ENCODE results near the gene SMOC2. TPM values are rescaled to one million over a fixed set of nuclear protein-coding genes. Genes with fewer than 3 reads are reported as not detected.
A peak's percentile ranks its signal among the peaks of the same experiment; 100 is the strongest.

The SMOC2 gene
- total RNA-seq, 1 donor = 0.36 TPM

GRCh38 chr6:168412456-168412855, 28.5 kb upstream of the SMOC2 start:
- Histone ChIP-seq H2AFZ (ENCODE audit: low read length) (no peak overlapping the region), H3K36me3 (ENCODE audit: insufficient read depth, low read length) (no peaks in the 10 kb centered on the region), H3K27me3 (ENCODE audit: insufficient read depth, low read length) (no peaks in the 10 kb centered on the region), H3K79me2 (ENCODE audit: insufficient read depth, low read length) (no peaks in the 10 kb centered on the region), H3K4me1 (ENCODE audit: insufficient read depth, low read length) (no peaks in the 10 kb centered on the region), H3K4me3 (ENCODE audit: insufficient read depth, low read length) (no peak overlapping the region), H3K4me2 (ENCODE audit: insufficient read depth, low read length) (no peak overlapping the region), H3K27ac (ENCODE audit: low read depth, low read length) (no peak overlapping the region), H4K20me1 (ENCODE audit: insufficient read depth, low read length) (no peaks in the 10 kb centered on the region), H3K9me3 (ENCODE audit: low read depth, low read length) (no peaks in the 10 kb centered on the region)
- no peak for TF ChIP-seq CTCF (IDR thresholded peaks at IDR 0.05; ENCODE audit: extremely low read depth, low read depth, low read length)
- peak; percentile 52 for DNase-seq (ENCODE audit: insufficient read length, low spot score, missing footprints)

GRCh38 chr6:168413018-168413720, 27.8 kb upstream of the SMOC2 start:
- Histone ChIP-seq H3K79me2 (ENCODE audit: insufficient read depth, low read length) (no peaks in the 10 kb centered on the region), H3K27ac (ENCODE audit: low read depth, low read length) (no peak overlapping the region), H3K27me3 (ENCODE audit: insufficient read depth, low read length) (no peaks in the 10 kb centered on the region), H4K20me1 (ENCODE audit: insufficient read depth, low read length) (no peaks in the 10 kb centered on the region), H3K4me3 (ENCODE audit: insufficient read depth, low read length) (no peak overlapping the region), H2AFZ (ENCODE audit: low read length) (no peak overlapping the region), H3K36me3 (ENCODE audit: insufficient read depth, low read length) (no peaks in the 10 kb centered on the region), H3K4me2 (ENCODE audit: insufficient read depth, low read length) (no peak overlapping the region), H3K4me1 (ENCODE audit: insufficient read depth, low read length) (no peaks in the 10 kb centered on the region), H3K9me3 (ENCODE audit: low read depth, low read length) (no peaks in the 10 kb centered on the region)
- DNase-seq (ENCODE audit: insufficient read length, low spot score, missing footprints) = no peak
- TF ChIP-seq CTCF (IDR thresholded peaks at IDR 0.05; ENCODE audit: extremely low read depth, low read depth, low read length) = no peak

DNA sequence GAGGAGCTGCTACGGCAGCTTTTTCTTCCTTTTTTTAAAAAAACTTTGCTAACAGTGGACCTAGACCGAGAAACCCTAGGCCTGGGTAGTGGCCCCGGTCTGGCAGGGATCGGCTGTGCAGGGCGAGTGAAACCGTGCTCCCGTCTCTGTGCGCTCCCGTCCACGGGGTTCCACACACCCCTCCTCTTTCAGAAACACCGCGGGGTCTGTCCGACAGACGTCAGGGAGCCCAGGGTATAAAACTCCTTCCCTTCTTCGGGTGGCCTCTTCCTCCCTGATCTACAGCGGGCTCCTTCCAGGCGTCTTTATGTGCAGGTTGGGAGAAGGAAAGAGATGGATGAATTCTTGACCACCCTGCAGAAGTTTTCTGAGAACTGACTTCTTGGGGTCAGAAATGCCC, 27.1 kb upstream of the SMOC2 start:
- no peak overlapping the region for H3K4me3 ChIP-seq (ENCODE audit: insufficient read depth, low read length)
- no peaks in the 10 kb centered on the region for H4K20me1 ChIP-seq (ENCODE audit: insufficient read depth, low read length)
- no peaks in the 10 kb centered on the region for H3K9me3 ChIP-seq (ENCODE audit: low read depth, low read length)
- no peaks in the 10 kb centered on the region for H3K4me1 ChIP-seq (ENCODE audit: insufficient read depth, low read length)
- H3K79me2 ChIP-seq (ENCODE audit: insufficient read depth, low read length) = no peaks in the 10 kb centered on the region
- no peaks in the 10 kb centered on the region for H3K27me3 ChIP-seq (ENCODE audit: insufficient read depth, low read length)
- TF ChIP-seq CTCF (IDR thresholded peaks at IDR 0.05; ENCODE audit: extremely low read depth, low read depth, low read length) = no peak
- no peak overlapping the region for H2AFZ ChIP-seq (ENCODE audit: low read length)
- H3K36me3 ChIP-seq (ENCODE audit: insufficient read depth, low read length) = no peaks in the 10 kb centered on the region
- DNase-seq (ENCODE audit: insufficient read length, low spot score, missing footprints) = no peak
- H3K27ac ChIP-seq (ENCODE audit: low read depth, low read length) = no peak overlapping the region
- H3K4me2 ChIP-seq (ENCODE audit: insufficient read depth, low read length) = no peak overlapping the region

- Histone ChIP-seq H3K27me3 (ENCODE audit: insufficient read depth, low read length) (no peaks in the 10 kb centered on the region), H3K79me2 (ENCODE audit: insufficient read depth, low read length) (no peaks in the 10 kb centered on the region), H3K4me2 (ENCODE audit: insufficient read depth, low read length) (no peak overlapping the region), H4K20me1 (ENCODE audit: insufficient read depth, low read length) (no peaks in the 10 kb centered on the region), H3K4me3 (ENCODE audit: insufficient read depth, low read length) (no peak overlapping the region), H3K9me3 (ENCODE audit: low read depth, low read length) (no peaks in the 10 kb centered on the region), H2AFZ (ENCODE audit: low read length) (no peak overlapping the region), H3K27ac (ENCODE audit: low read depth, low read length) (no peak overlapping the region), H3K36me3 (ENCODE audit: insufficient read depth, low read length) (no peaks in the 10 kb centered on the region), H3K4me1 (ENCODE audit: insufficient read depth, low read length) (no peaks in the 10 kb centered on the region)
- no peak for TF ChIP-seq CTCF (IDR thresholded peaks at IDR 0.05; ENCODE audit: extremely low read depth, low read depth, low read length)
- peak; percentile 78 for DNase-seq (ENCODE audit: insufficient read length, low spot score, missing footprints)
Observed at GRCh38 chr6:168414336-168415097, 26.5 kb upstream of the SMOC2 start.
